Suprapubic skin (tissue), 4 donors: ENCODE data around the gene BRD9.

Experiments
- CTCF ChIP-seq, 2 donors: fragments of 200-600 bp in 1 of 2; fragments of 450-650 bp in 1 of 2; sonication (generic) in 1 of 2; IDR thresholded peaks; one replicate each; pipeline ENCODE4 v1.5.1; 2016 to 2019; ENCODE audit warnings: antibody characterized with exemption in 2 of 2, mild to moderate bottlenecking in 1 of 2, moderate library complexity in 1 of 2
- EP300 ChIP-seq: sonication (generic); formaldehyde crosslinking; IDR thresholded peaks from one replicate; pipeline ENCODE4 v1.6.1; 2017; ENCODE audit warnings: antibody characterized with exemption
- POLR2A ChIP-seq, 2 donors: fragments of 450-650 bp; IDR thresholded peaks; one replicate each; pipeline ENCODE4 v1.6.1; 2017; ENCODE audit warnings: antibody characterized with exemption in 2 of 2, mild to moderate bottlenecking in 2 of 2, moderate library complexity in 2 of 2
- POLR2AphosphoS5 ChIP-seq, 3 donors: sonication (generic); formaldehyde crosslinking; IDR thresholded peaks; one replicate each; pipeline ENCODE4 v1.6.1; 2017; ENCODE audit warnings: antibody characterized with exemption in 3 of 3

DNA sequence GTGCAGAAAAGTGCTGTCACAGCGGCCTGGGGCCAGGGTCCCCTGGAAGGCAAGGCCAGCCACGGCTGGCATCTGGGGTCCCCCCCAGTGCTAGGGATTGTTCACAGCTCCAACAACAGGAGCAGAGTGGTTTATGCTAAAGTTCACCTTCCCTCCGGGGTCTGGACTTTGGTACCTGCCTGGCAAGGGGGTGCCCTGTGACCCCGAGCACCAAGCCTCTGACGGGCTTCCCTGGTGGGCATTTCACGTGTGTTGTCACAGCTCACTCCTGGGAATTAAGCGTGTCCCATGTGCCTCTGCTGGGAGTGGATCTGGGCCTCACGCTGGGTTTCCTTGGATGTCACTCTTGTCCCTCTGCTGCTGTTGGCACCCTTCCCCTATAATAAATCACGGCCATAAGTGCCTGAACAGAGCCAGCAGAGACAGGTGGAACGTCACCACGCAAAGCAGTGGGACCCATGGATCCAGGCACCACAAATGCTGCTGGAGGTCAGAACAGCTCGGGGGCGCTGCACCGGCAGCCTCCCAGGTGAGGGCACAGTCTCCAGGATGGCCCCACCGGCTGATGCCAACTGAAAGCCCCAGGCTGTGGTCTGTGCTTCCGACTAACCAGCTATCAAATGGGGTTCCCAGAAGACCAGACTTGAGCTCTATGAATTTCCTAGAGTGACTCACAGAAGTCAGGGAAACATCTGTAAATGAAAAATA lies 24.0 kb downstream of the BRD9 start:
- TF ChIP-seq CTCF (IDR thresholded peaks at IDR 0.05) (no peak), POLR2AphosphoS5 (IDR thresholded peaks at IDR 0.05) (no peak), POLR2A (IDR thresholded peaks at IDR 0.05) (no peak), EP300 (no peak)
